GM12892 (cell line): Measurements from ENCODE around the gene TNXB.

Experiments used
- POLR2A ChIP-seq: IDR thresholded peaks from 2 replicates; pipeline ENCODE4 v1.6.1; 2011; ENCODE audit warnings: low read depth, low read length, control low read depth
- POLR2AphosphoS5 ChIP-seq: IDR thresholded peaks from 2 replicates; pipeline ENCODE4 v1.6.1; 2011; ENCODE audit warnings: low read depth, low read length, control low read depth

DNA sequence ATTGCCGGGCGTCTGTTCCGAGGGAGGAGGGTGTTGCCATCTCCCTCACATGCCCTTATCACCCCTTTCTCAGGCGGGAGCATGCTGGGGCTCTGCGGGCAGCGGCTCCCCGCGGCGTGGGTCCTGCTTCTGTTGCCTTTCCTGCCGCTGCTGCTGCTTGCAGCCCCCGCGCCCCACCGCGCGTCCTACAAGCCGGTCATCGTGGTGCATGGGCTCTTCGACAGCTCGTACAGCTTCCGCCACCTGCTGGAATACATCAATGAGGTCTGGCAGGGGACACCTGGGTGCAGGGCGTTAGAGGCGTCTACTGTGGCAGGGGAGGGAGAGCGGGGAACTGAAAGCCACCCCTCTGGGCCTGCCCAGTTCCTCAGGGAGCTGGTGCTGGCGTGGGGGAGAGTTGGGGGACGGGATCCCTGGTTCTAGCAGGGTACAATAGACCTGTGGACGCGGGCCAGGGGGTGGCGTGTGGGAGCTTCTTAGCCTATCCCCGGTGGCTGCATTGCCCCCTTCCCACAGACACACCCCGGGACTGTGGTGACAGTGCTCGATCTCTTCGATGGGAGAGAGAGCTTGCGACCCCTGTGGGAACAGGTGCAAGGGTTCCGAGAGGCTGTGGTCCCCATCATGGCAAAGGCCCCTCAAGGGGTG, 45.5 kb upstream of the TNXB start:
- TF ChIP-seq POLR2A (no peak), POLR2AphosphoS5 (no peak)
